Stomach (tissue), 4 donors: ENCODE measurements around the gene SGK1.

Experiments used
- EP300 ChIP-seq: sonication (generic); formaldehyde crosslinking; IDR thresholded peaks from one replicate; pipeline ENCODE4 v1.6.1; 2017; ENCODE audit warnings: antibody characterized with exemption
- POLR2AphosphoS5 ChIP-seq, 3 donors: sonication (generic); formaldehyde crosslinking; IDR thresholded peaks; one replicate each; pipeline ENCODE4 v1.6.1; 2016; ENCODE audit warnings: antibody characterized with exemption in 3 of 3
- TF ChIP-seq, protein P1 (sequence below), 7 experiments: fragments of 450-650 bp in 4 of 7; fragments of 200-600 bp in 3 of 7; sonication (generic) in 3 of 7; IDR thresholded peaks; one replicate each; pipeline ENCODE4 v1.5.1; 2016 to 2019; ENCODE audit warnings: antibody characterized with exemption in 7 of 7, control low read depth in 2 of 7, mild to moderate bottlenecking in 1 of 7

DNA sequence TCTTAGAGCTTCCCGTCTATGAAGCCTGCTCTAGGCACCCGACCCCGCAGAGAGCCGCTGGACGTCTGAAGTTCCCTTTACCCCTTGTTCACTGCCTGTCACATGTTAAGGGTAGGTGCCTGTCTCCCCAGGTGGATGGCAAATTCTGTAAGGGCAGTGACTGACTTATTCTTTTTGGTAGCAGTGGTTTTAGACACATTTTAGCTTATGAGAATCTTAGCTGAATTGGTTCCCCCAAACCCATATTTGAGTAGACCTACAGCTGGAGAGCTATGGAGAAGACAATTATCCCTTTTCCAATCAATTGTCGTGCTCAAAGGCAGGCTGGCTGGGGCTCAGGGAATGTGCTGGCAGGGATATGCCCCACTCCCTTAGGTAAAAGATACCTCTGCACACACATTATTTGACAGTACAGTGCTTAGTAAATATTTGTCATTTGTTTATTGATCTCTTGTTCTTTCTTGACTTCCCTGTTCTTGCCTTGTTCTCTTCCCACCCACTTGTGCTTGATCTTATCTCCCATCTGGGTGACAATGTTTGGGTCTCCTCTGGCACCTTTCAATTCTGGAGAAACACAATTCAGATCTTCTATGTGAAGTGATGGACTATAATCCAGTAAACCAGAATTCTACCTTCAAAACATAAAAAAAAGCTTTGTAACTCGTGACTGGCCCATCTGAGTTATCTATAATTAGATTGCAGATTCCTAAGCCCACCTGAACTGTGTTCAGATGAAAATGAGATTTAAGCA, 151.2 kb downstream of the SGK1 start:
- TF ChIP-seq, protein P1, sequence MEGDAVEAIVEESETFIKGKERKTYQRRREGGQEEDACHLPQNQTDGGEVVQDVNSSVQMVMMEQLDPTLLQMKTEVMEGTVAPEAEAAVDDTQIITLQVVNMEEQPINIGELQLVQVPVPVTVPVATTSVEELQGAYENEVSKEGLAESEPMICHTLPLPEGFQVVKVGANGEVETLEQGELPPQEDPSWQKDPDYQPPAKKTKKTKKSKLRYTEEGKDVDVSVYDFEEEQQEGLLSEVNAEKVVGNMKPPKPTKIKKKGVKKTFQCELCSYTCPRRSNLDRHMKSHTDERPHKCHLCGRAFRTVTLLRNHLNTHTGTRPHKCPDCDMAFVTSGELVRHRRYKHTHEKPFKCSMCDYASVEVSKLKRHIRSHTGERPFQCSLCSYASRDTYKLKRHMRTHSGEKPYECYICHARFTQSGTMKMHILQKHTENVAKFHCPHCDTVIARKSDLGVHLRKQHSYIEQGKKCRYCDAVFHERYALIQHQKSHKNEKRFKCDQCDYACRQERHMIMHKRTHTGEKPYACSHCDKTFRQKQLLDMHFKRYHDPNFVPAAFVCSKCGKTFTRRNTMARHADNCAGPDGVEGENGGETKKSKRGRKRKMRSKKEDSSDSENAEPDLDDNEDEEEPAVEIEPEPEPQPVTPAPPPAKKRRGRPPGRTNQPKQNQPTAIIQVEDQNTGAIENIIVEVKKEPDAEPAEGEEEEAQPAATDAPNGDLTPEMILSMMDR (IDR thresholded peaks at IDR 0.05): no peak
- TF ChIP-seq POLR2AphosphoS5 (IDR thresholded peaks at IDR 0.05) (peak in 2 of 3 donors; percentile 22 to 54), EP300 (no peak)
